Osteocyte (in vitro differentiated cells): ENCODE measurements around the gene DGCR8. TPM values are rescaled to one million over a fixed set of nuclear protein-coding genes. Genes with fewer than 3 reads are reported as not detected.

Experiments used
- DNase-seq: peaks from one replicate; pipeline ENCODE4 v3.0.0; 2021; ENCODE audit warnings: mixed read lengths; ENCODE audit not compliant: unreplicated experiment; ENCODE audit errors: extremely low spot score
- H3K27ac Mint-ChIP-seq: one replicate; pipeline ENCODE4 v1.8.0; 2021; ENCODE audit warnings: mild to moderate bottlenecking, mixed read lengths; ENCODE audit not compliant: unreplicated experiment
- H3K27me3 Mint-ChIP-seq: one replicate; pipeline ENCODE4 v1.8.0; 2021; ENCODE audit warnings: mixed read lengths; ENCODE audit not compliant: unreplicated experiment
- H3K36me3 Mint-ChIP-seq: one replicate; pipeline ENCODE4 v1.8.0; 2021; ENCODE audit warnings: mixed read lengths; ENCODE audit not compliant: unreplicated experiment
- H3K4me1 Mint-ChIP-seq: one replicate; pipeline ENCODE4 v1.8.0; 2021; ENCODE audit warnings: mixed read lengths; ENCODE audit not compliant: unreplicated experiment
- H3K4me3 Mint-ChIP-seq: one replicate; pipeline ENCODE4 v1.8.0; 2021; ENCODE audit warnings: mild to moderate bottlenecking, moderate library complexity, mixed read lengths; ENCODE audit not compliant: unreplicated experiment
- H3K9me3 Mint-ChIP-seq: one replicate; pipeline ENCODE4 v1.8.0; 2021; ENCODE audit warnings: mixed read lengths; ENCODE audit not compliant: unreplicated experiment
- total RNA-seq: library from RNA; stranded (reverse); gene quantifications from 2 replicates; pipeline ENCODE4 v1.2.1, GENCODE V29; 2021
- TF ChIP-seq, protein P1 (sequence below): fragments of 200-600 bp; sonication (generic); IDR thresholded peaks from 2 replicates; pipeline ENCODE4 v1.5.0; 2021; ENCODE audit warnings: antibody characterized with exemption, mild to moderate bottlenecking, moderate library complexity

The DGCR8 gene
- total RNA-seq, 1 donor from 2014 or later = 45.1 TPM

DNA sequence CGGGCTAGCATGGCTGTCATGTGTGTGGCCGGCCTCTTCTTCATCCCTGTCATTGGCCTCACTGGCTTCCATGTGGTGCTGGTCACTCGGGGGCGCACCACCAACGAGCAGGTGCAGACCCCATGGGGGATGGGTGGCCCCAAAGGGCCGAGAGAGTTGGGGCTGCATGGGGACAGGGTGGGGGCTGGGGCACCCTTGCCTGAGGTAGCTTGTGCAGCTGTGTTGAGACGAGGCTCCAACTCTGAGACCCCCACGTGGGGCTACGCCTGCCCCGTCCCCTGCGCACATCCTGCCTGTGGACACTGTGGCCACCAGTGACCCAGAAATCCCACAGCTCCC, 60.0 kb downstream of the DGCR8 start:
- Mint-ChIP-seq H3K36me3 (peaks cover 2% of the 10 kb centered on the region), H3K4me3 (no peak overlapping the region), H3K9me3 (no peaks in the 10 kb centered on the region), H3K4me1 (peaks cover 26% of the 10 kb centered on the region), H3K27ac (no peak overlapping the region), H3K27me3 (no peaks in the 10 kb centered on the region)
- no peak for DNase-seq
- TF ChIP-seq, protein P1, sequence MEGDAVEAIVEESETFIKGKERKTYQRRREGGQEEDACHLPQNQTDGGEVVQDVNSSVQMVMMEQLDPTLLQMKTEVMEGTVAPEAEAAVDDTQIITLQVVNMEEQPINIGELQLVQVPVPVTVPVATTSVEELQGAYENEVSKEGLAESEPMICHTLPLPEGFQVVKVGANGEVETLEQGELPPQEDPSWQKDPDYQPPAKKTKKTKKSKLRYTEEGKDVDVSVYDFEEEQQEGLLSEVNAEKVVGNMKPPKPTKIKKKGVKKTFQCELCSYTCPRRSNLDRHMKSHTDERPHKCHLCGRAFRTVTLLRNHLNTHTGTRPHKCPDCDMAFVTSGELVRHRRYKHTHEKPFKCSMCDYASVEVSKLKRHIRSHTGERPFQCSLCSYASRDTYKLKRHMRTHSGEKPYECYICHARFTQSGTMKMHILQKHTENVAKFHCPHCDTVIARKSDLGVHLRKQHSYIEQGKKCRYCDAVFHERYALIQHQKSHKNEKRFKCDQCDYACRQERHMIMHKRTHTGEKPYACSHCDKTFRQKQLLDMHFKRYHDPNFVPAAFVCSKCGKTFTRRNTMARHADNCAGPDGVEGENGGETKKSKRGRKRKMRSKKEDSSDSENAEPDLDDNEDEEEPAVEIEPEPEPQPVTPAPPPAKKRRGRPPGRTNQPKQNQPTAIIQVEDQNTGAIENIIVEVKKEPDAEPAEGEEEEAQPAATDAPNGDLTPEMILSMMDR = no peak

DNA sequence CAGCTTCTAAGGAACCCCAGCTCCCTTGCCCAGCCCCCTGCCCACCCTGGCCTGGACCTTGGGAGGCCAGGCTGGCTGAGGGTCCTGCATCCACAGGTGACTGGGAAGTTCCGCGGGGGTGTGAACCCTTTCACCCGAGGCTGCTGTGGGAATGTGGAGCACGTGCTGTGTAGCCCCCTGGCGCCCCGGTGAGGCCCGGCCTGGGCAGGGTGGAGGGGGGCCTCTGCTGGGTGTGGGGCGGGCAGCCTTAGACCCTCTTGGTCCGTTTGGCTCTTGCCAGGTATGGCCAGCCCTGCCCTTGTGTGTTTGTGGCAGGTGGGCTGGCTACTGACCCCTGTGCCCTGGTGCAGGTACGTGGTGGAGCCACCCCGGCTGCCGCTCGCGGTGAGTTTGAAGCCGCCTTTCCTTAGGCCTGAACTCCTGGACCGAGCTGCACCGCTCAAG, 60.5 kb downstream of the DGCR8 start:
- DNase-seq = no peak
- no peaks in the 10 kb centered on the region for H3K27me3 Mint-ChIP-seq
- H3K9me3 Mint-ChIP-seq = no peaks in the 10 kb centered on the region
- no peak overlapping the region for H3K4me3 Mint-ChIP-seq
- no peak overlapping the region for H3K27ac Mint-ChIP-seq
- peaks cover 26% of the 10 kb centered on the region for H3K4me1 Mint-ChIP-seq
- H3K36me3 Mint-ChIP-seq = peaks cover 2% of the 10 kb centered on the region
- TF ChIP-seq, protein P1 = no peak

DNA sequence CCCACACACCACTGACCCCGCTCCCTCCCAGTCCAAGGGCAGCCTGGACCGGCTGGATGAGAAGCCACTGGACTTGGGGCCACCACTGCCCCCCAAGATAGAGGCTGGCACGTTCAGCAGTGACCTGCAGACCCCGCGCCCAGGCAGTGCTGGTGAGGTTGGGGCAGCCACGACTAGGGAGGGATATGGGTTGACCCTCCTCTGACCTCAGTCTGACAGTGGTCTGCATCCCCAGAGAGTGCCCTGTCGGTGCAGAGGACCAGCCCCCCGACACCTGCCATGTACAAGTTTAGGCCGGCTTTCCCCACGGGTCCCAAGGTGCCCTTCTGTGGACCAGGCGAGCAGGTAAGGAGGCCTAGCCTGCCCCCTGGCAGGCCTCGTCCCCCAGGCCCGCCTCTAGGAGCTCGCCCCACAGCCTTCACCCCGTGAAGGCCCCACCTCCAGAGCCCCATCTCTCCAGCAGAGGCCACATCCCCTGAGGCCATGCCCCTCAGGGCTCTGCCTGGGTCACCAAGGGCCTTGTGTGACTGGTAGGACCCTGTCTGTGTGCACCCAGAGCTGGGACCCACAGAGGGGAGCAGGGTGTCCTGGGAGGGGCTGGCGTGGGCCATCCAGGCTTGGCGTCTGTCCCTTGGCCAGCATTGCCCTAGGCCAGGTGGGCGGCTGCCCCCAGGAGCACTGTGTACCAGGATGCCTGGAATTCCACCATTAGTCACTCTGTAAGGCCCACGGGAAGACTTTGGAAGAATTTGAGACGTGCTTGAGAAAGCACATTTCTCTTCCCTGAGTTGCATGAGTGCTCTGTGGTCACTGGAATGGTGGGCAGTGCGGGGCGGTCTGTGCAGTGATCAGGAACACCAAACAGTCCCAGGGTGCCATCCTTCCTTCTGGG, 61.4 kb downstream of the DGCR8 start:
- TF ChIP-seq, protein P1 = no peak
- Mint-ChIP-seq H3K4me3 (no peak overlapping the region), H3K27ac (peak overlapping the region; percentile 38), H3K27me3 (no peaks in the 10 kb centered on the region), H3K36me3 (peaks cover 2% of the 10 kb centered on the region), H3K9me3 (no peaks in the 10 kb centered on the region), H3K4me1 (peaks cover 22% of the 10 kb centered on the region)
- no peak for DNase-seq

DNA sequence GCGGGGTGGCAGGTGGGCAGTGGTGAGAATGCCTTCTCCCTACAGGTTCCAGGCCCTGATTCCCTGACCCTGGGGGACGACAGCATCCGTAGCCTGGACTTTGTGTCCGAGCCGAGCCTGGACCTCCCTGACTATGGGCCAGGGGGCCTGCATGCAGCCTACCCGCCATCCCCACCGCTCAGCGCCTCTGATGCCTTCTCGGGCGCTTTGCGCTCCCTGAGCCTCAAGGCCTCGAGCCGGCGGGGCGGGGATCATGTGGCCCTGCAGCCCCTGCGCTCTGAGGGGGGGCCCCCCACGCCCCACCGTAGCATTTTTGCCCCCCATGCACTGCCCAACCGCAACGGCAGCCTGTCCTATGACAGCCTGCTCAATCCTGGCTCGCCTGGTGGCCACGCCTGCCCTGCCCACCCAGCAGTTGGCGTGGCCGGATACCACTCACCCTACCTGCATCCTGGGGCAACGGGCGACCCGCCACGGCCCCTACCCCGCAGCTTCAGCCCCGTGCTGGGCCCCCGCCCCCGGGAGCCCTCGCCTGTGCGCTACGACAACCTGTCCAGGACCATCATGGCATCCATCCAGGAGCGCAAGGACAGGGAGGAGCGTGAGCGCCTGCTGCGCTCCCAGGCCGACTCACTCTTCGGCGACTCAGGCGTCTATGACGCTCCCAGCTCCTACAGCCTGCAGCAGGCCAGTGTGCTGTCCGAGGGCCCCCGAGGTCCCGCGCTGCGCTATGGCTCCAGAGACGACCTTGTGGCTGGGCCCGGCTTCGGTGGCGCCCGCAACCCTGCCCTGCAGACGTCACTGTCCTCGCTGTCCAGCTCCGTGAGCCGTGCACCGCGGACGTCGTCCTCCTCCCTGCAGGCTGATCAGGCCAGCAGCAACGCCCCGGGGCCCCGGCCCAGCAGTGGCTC, 62.9 kb downstream of the DGCR8 start:
- peaks cover 15% of the 10 kb centered on the region for H3K4me1 Mint-ChIP-seq
- TF ChIP-seq, protein P1 = no peak
- no peak overlapping the region for H3K4me3 Mint-ChIP-seq
- H3K27ac Mint-ChIP-seq = no peak overlapping the region
- H3K9me3 Mint-ChIP-seq = no peaks in the 10 kb centered on the region
- H3K36me3 Mint-ChIP-seq = peaks cover 2% of the 10 kb centered on the region
- no peaks in the 10 kb centered on the region for H3K27me3 Mint-ChIP-seq
- DNase-seq = no peak
